ENCODE results near the gene DOK3.

The DOK3 gene

DNA sequence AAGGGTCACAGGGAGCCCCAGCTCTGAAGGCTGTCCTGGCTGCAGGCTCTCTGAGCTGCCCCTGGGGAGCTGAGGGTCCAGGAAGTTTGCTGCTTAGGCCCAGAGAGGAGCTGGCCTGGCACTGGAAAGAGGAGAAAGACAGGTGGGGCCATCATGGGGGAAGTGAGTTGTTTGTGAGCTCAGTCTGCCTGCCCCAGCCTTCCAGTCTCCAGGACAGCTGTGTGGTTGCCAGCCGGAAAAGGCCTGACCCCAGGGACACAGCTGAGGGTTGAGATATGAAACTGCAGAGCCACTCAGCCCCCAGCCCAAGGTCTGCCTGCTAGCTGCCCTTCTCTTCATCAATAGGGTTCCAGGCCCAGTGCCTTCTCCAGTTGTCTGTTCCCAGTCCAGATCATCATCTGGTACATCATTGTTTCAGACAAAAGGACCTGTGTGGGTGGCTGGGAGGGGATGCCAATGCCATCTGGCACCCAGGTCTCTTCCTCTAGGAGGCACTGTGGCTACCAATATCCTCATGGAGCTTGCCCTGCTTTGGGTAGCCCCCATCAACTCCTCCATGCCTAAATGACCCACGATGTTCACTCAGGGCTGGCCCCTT lies 11.4 kb upstream of the DOK3 start:
- Histone ChIP-seq H4K20me1 (ENCODE audit: low read depth, low read length) (no peaks in the 10 kb centered on the region), H3K9me3 (ENCODE audit: insufficient read depth, low read length) (no peaks in the 10 kb centered on the region), H3K4me3 (ENCODE audit: insufficient read depth, low read length, poor library complexity, severe bottlenecking) (no peak overlapping the region), H3K27ac (ENCODE audit: low read depth, low read length) (no peak overlapping the region), H3K9me2 (replicated peaks; ENCODE audit: insufficient read depth, low read length) (no peaks in the 10 kb centered on the region), H3K27me3 (ENCODE audit: low read length) (no peaks in the 10 kb centered on the region), H3K4me2 (ENCODE audit: low read depth, low read length, poor library complexity, severe bottlenecking) (no peak overlapping the region), H3K36me3 (ENCODE audit: low read length) (no peaks in the 10 kb centered on the region), H3F3A (ENCODE audit: insufficient read depth) (no peaks in the 10 kb centered on the region), H3K79me2 (ENCODE audit: insufficient read depth, low read length) (peaks cover 7% of the 10 kb centered on the region), H3K9ac (ENCODE audit: low read length) (no peak overlapping the region), H2AFZ (ENCODE audit: low read depth, low read length, severe bottlenecking) (no peak overlapping the region)
- no peak for TF ChIP-seq EZH2phosphoT487 (conservative IDR thresholded peaks at IDR 0.05; ENCODE audit: low read length)
- no peak for TF ChIP-seq CTCF (IDR thresholded peaks at IDR 0.05; ENCODE audit: insufficient read depth, low read length, poor library complexity, severe bottlenecking)

- Histone ChIP-seq H3K27me3 (ENCODE audit: low read length) (no peaks in the 10 kb centered on the region), H3K9me2 (replicated peaks; ENCODE audit: insufficient read depth, low read length) (no peaks in the 10 kb centered on the region), H3K9me3 (ENCODE audit: insufficient read depth, low read length) (no peaks in the 10 kb centered on the region), H3K9ac (ENCODE audit: low read length) (no peak overlapping the region), H2AFZ (ENCODE audit: low read depth, low read length, severe bottlenecking) (no peak overlapping the region), H3K4me2 (ENCODE audit: low read depth, low read length, poor library complexity, severe bottlenecking) (no peak overlapping the region), H3K79me2 (ENCODE audit: insufficient read depth, low read length) (peaks cover 15% of the 10 kb centered on the region), H3K4me3 (ENCODE audit: insufficient read depth, low read length, poor library complexity, severe bottlenecking) (no peak overlapping the region), H3K36me3 (ENCODE audit: low read length) (0 out of 2 replicates have a peak, but pooled peaks cover 4% of the 10 kb centered on the region), H3K27ac (ENCODE audit: low read depth, low read length) (no peak overlapping the region), H4K20me1 (ENCODE audit: low read depth, low read length) (no peaks in the 10 kb centered on the region), H3F3A (ENCODE audit: insufficient read depth) (no peaks in the 10 kb centered on the region)
- TF ChIP-seq EZH2phosphoT487 (conservative IDR thresholded peaks at IDR 0.05; ENCODE audit: low read length) (no peak), CTCF (IDR thresholded peaks at IDR 0.05; ENCODE audit: insufficient read depth, low read length, poor library complexity, severe bottlenecking) (no peak)
Measured at GRCh38 chr5:177520271-177520670, 10.6 kb upstream of the DOK3 start.

DNA sequence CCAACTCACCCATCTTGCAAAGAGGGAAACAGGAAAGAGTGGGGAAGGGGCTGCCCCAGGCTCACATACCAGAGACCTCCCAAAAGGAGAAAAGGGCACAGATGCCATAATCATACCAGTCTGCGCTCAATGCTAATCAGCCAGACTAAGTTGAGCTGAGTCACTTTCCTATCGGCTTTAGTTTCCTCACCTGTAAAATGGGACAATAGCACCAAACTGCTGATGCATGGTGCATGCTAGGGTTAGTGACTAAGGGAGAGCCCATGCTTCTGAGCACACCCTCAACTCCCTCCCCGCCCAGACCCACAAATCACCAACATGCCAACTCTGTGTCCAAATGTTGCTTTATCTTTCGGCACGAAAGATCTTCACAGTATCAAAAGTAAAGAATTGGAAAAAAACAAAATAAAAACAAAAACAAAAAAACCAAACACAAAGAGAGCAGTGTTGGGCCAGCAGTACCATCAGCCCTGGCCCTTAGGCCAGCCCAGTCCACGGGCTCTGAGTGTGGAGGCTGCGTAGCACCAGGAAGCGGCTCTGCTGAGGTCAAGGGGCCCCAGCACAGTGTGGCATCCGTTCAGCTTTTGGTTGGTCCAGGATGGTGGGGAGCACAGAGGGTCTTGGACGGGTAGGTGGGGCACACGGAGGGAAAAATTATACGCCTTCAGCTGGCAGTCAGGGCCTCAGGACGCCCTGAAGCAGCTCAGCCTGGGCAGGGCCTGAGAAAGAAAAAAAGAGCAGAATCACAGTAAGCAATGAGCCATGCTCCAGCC lies 10.0 kb upstream of the DOK3 start:
- Histone ChIP-seq H3K4me3 (ENCODE audit: insufficient read depth, low read length, poor library complexity, severe bottlenecking) (no peak overlapping the region), H3K9ac (ENCODE audit: low read length) (no peak overlapping the region), H3F3A (ENCODE audit: insufficient read depth) (no peaks in the 10 kb centered on the region), H3K27me3 (ENCODE audit: low read length) (no peaks in the 10 kb centered on the region), H3K9me3 (ENCODE audit: insufficient read depth, low read length) (no peaks in the 10 kb centered on the region), H3K79me2 (ENCODE audit: insufficient read depth, low read length) (peaks cover 21% of the 10 kb centered on the region), H3K27ac (ENCODE audit: low read depth, low read length) (no peak overlapping the region), H2AFZ (ENCODE audit: low read depth, low read length, severe bottlenecking) (no peak overlapping the region), H3K4me2 (ENCODE audit: low read depth, low read length, poor library complexity, severe bottlenecking) (peak overlapping the region; percentile 23), H3K9me2 (replicated peaks; ENCODE audit: insufficient read depth, low read length) (no peaks in the 10 kb centered on the region), H3K36me3 (ENCODE audit: low read length) (0 out of 2 replicates have a peak, but pooled peaks cover 5% of the 10 kb centered on the region), H4K20me1 (ENCODE audit: low read depth, low read length) (no peaks in the 10 kb centered on the region)
- no peak for TF ChIP-seq EZH2phosphoT487 (conservative IDR thresholded peaks at IDR 0.05; ENCODE audit: low read length)
- no peak for TF ChIP-seq CTCF (IDR thresholded peaks at IDR 0.05; ENCODE audit: insufficient read depth, low read length, poor library complexity, severe bottlenecking)

All from SU-DHL-6 (cell line).